Umbilical cord (tissue), 1 donor: ENCODE measurements around the gene MSH2. TPM values are rescaled to one million over a fixed set of nuclear protein-coding genes. Genes with fewer than 3 reads are reported as not detected.

ENCODE experiments used
- total RNA-seq: library from RNA; depleted of rRNA; stranded (reverse); fragments of >200 nt; gene quantifications from one replicate; pipeline ENCODE4 v1.2.3, GENCODE V29; 2014; ENCODE audit warnings: low replicate concordance; ENCODE audit not compliant: insufficient read depth

The MSH2 gene
- total RNA-seq, 1 donor from 2014 or later, result 14.4 TPM

Other genes with a start within 250 kb of the MSH2 start
- 8.4 TPM for gene STPG4, start 247.8 kb upstream of the MSH2 start, total RNA-seq
- gene CALM2, start 226.6 kb upstream of the MSH2 start, total RNA-seq, result 744 TPM
- 4.6 TPM for gene EPCAM, start 33.8 kb upstream of the MSH2 start, total RNA-seq
- 2.4 TPM for gene KCNK12, start 167.8 kb downstream of the MSH2 start, total RNA-seq